CD4-positive, alpha-beta T cell (primary cell): ENCODE measurements around the gene PEF1. TPM values are rescaled to one million over a fixed set of nuclear protein-coding genes. Genes with fewer than 3 reads are reported as not detected.

ENCODE experiments used
- ATAC-seq: fragments of 200-7000 bp; cut with Tn5 transposase; one replicate; pipeline ENCODE4 v1.10.0; 2022; ENCODE audit warnings: mild to moderate bottlenecking; ENCODE audit not compliant: poor library complexity
- CTCF ChIA-PET: fragments of 350-600 bp; sonication (Branson Sonifier 250); formaldehyde crosslinking; loops from one replicate; lab custom pipeline; 2021; ENCODE audit warnings: antibody characterized with exemption, inconsistent platforms; lab: Charles Lee
- POLR2A ChIA-PET: fragments of 350-600 bp; sonication (Branson Sonifier 250); formaldehyde crosslinking; loops from one replicate; lab custom pipeline; 2021; ENCODE audit warnings: antibody characterized with exemption, inconsistent platforms; lab: Charles Lee
- DNase-seq, 14 experiments: peaks; one replicate each; pipeline ENCODE4 v3.0.0-alpha.2; 2013 to 2020; ENCODE audit warnings: mixed read lengths in 2 of 14
- H3K27ac ChIP-seq, 2 donors: one replicate each; pipeline versions ENCODE4 v1.5.1 to v1.7.0; 2013; ENCODE audit warnings: low read length in 2 of 2, low read depth in 1 of 2, mild to moderate bottlenecking in 1 of 2
- H3K27me3 ChIP-seq, 2 experiments: 1 replicate in 1 of 2; 2 replicates in 1 of 2; pipeline versions ENCODE4 v1.6.1 to v1.7.0; 2013; ENCODE audit warnings: low read length in 2 of 2, control low read depth in 1 of 2, mild to moderate bottlenecking in 1 of 2, moderate library complexity in 1 of 2; ENCODE audit not compliant: insufficient read depth in 2 of 2, control insufficient read depth in 1 of 2
- H3K36me3 ChIP-seq: one replicate; pipeline ENCODE4 v1.6.1; 2013; ENCODE audit warnings: low read length, control low read depth; ENCODE audit not compliant: insufficient read depth
- H3K4me1 ChIP-seq: one replicate; pipeline ENCODE4 v1.6.1; 2013; ENCODE audit warnings: low read length, control low read depth; ENCODE audit not compliant: insufficient read depth
- H3K4me3 ChIP-seq: one replicate; pipeline ENCODE4 v1.5.1; 2013; ENCODE audit warnings: mild to moderate bottlenecking, low read length, moderate library complexity
- H3K9me3 ChIP-seq, 2 experiments: 1 replicate in 1 of 2; 2 replicates in 1 of 2; pipeline versions ENCODE4 v1.6.1 to v1.7.0; 2013; ENCODE audit warnings: low read length in 2 of 2, mild to moderate bottlenecking in 2 of 2, control low read depth in 1 of 2, moderate library complexity in 1 of 2; ENCODE audit not compliant: control insufficient read depth in 1 of 2, insufficient read depth in 1 of 2
- H3K27ac Mint-ChIP-seq: one replicate; pipeline ENCODE4 v1.8.0; 2020; ENCODE audit warnings: mixed read lengths
- H3K27me3 Mint-ChIP-seq: one replicate; pipeline ENCODE4 v1.8.0; 2021; ENCODE audit warnings: mixed read lengths
- H3K36me3 Mint-ChIP-seq: one replicate; pipeline ENCODE4 v1.8.0; 2021; ENCODE audit warnings: low read depth, mixed read lengths
- H3K4me1 Mint-ChIP-seq: one replicate; pipeline ENCODE4 v1.8.0; 2021; ENCODE audit warnings: low read depth, mixed read lengths
- H3K4me3 Mint-ChIP-seq: one replicate; pipeline ENCODE4 v1.8.0; 2020; ENCODE audit warnings: mild to moderate bottlenecking, mixed read lengths
- H3K9me3 Mint-ChIP-seq: one replicate; pipeline ENCODE4 v1.8.0; 2020; ENCODE audit warnings: mixed read lengths
- intact Hi-C, 2 experiments: fragments of 100-400 bp; cut with DNase I in 1 of 2; cut with micrococcal nuclease in 1 of 2; formaldehyde crosslinking; loops; one replicate each; pipeline versions ENCODE4 v1.15.1 to v1.9.0; 2023 to 2025; cut with DNase I, micrococcal nuclease
- total RNA-seq, 174 experiments: library from RNA in 2 of 174; stranded (reverse) in 2 of 174; gene quantifications; one replicate each; pipeline ENCODE4 v1.2.3 and lab custom pipeline; 2021 to 2026
- TF ChIP-seq, protein P1 (sequence below): fragments of 200-600 bp; IDR thresholded peaks from one replicate; pipeline ENCODE4 v1.8.0; 2022; ENCODE audit warnings: antibody characterized with exemption, mild to moderate bottlenecking

The PEF1 gene
- total RNA-seq, 2 experiments from 2014 or later = 42.3 to 45.9 TPM

DNA sequence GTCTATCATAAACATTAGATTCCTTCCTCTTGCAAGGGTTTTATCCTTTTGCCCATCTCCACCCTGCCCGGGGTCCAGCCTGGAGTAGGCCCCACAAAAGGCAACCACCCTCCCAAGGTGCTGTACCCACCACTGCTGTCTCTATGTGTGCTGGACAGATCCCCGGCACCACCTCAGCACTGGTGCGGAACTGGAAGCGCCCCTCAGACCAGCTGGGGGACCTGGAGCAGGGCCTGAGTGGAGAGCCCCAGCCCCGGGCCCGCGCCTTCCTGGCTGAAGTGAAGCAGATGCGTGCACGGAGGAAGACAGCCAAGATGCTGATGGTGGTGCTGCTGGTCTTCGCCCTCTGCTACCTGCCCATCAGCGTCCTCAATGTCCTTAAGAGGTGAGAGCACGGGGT is 21.3 kb downstream of the PEF1 start:
- Histone ChIP-seq H3K4me1 (peaks cover 1% of the 10 kb centered on the region), H3K4me3 (no peak overlapping the region), H3K27me3 (peaks cover 12 to 13% of the 10 kb centered on the region in 2 experiments), H3K36me3 (peaks cover 16% of the 10 kb centered on the region), H3K9me3 (no peaks in the 10 kb centered on the region), H3K27ac (no peak overlapping the region)
- intact Hi-C loops = no loop called here
- H3K27ac Mint-ChIP-seq = no peak overlapping the region
- ATAC-seq (no peak), DNase-seq (no peak)
- no peaks in the 10 kb centered on the region for H3K4me1 Mint-ChIP-seq
- H3K9me3 Mint-ChIP-seq = no peaks in the 10 kb centered on the region
- H3K27me3 Mint-ChIP-seq = peaks cover 22% of the 10 kb centered on the region
- ChIA-PET POLR2A (no interaction called here), CTCF (no interaction called here)
- H3K36me3 Mint-ChIP-seq = peaks cover 23% of the 10 kb centered on the region
- H3K4me3 Mint-ChIP-seq = no peak overlapping the region
- TF ChIP-seq, protein P1, sequence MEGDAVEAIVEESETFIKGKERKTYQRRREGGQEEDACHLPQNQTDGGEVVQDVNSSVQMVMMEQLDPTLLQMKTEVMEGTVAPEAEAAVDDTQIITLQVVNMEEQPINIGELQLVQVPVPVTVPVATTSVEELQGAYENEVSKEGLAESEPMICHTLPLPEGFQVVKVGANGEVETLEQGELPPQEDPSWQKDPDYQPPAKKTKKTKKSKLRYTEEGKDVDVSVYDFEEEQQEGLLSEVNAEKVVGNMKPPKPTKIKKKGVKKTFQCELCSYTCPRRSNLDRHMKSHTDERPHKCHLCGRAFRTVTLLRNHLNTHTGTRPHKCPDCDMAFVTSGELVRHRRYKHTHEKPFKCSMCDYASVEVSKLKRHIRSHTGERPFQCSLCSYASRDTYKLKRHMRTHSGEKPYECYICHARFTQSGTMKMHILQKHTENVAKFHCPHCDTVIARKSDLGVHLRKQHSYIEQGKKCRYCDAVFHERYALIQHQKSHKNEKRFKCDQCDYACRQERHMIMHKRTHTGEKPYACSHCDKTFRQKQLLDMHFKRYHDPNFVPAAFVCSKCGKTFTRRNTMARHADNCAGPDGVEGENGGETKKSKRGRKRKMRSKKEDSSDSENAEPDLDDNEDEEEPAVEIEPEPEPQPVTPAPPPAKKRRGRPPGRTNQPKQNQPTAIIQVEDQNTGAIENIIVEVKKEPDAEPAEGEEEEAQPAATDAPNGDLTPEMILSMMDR = no peak

GRCh38 chr1:31621847-31622730 is 22.6 kb downstream of the PEF1 start:
- no peak overlapping the region for H3K4me3 ChIP-seq
- H3K9me3 Mint-ChIP-seq = no peaks in the 10 kb centered on the region
- ATAC-seq (no peak), DNase-seq (peak in 1 of 14 experiments; percentile 11)
- peaks cover 29% of the 10 kb centered on the region for H3K27me3 Mint-ChIP-seq
- H3K9me3 ChIP-seq = peaks cover 0 to 7% of the 10 kb centered on the region in 2 experiments
- ChIA-PET CTCF (interaction anchor here (0.6 kb wide), 1 partner anchor 370 kb away, joined by 3 read pairs; no protein-coding TSS in a partner anchor), POLR2A (no interaction called here)
- peaks cover 3% of the 10 kb centered on the region for H3K36me3 ChIP-seq
- intact Hi-C loops = no loop called here
- peaks cover 3% of the 10 kb centered on the region for H3K4me1 Mint-ChIP-seq
- no peak overlapping the region for H3K27ac Mint-ChIP-seq
- peaks cover 11% of the 10 kb centered on the region for H3K36me3 Mint-ChIP-seq
- no peak overlapping the region for H3K27ac ChIP-seq
- peaks cover 10% of the 10 kb centered on the region for H3K4me1 ChIP-seq
- H3K27me3 ChIP-seq = peaks cover 17 to 23% of the 10 kb centered on the region in 2 experiments
- H3K4me3 Mint-ChIP-seq = no peak overlapping the region
- TF ChIP-seq, protein P1 = no peak

DNA sequence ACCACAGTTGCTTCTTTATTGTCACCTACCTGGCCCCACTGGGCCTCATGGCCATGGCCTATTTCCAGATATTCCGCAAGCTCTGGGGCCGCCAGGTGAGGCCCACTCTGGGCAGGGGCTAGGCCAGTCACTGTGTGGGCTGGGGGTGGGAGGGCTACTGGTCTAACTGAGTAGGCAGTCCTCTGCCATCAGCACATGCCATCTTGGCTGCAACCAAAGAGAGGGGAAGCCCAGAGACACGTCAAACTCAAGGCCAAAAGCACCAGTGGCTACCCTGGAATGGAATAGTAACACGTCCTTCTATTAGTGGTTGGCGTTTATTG is 23.2 kb downstream of the PEF1 start:
- Mint-ChIP-seq H3K27ac (no peak overlapping the region), H3K4me1 (peaks cover 9% of the 10 kb centered on the region)
- CTCF ChIA-PET = interaction anchor here (0.6 kb wide), 1 partner anchor 371 kb away, joined by 3 read pairs; no protein-coding TSS in a partner anchor

More for the DNA sequence above, 23.2 kb downstream of the PEF1 start:
- H3K4me1 ChIP-seq = peaks cover 10% of the 10 kb centered on the region
- peaks cover 7% of the 10 kb centered on the region for H3K36me3 Mint-ChIP-seq
- H3K27me3 ChIP-seq = peaks cover 23 to 29% of the 10 kb centered on the region in 2 experiments
- peaks cover 35% of the 10 kb centered on the region for H3K27me3 Mint-ChIP-seq
- no peak overlapping the region for H3K27ac ChIP-seq
- no peaks in the 10 kb centered on the region for H3K9me3 Mint-ChIP-seq
- POLR2A ChIA-PET = no interaction called here
- ATAC-seq (no peak), DNase-seq (no peak)
- no peak overlapping the region for H3K4me3 ChIP-seq
- H3K9me3 ChIP-seq = peaks cover 0 to 7% of the 10 kb centered on the region in 2 experiments
- H3K4me3 Mint-ChIP-seq = no peak overlapping the region
- TF ChIP-seq, protein P1 = no peak
- intact Hi-C loops = no loop called here
- H3K36me3 ChIP-seq = no peaks in the 10 kb centered on the region
